WTC11 (cell line): ENCODE data around the gene GSN. TPM values are rescaled to one million over a fixed set of nuclear protein-coding genes. Genes with fewer than 3 reads are reported as not detected.

Experiments used
- ATAC-seq: fragments of 200-7000 bp; cut with Tn5 transposase; 2 replicates; pipeline ENCODE4 v1.10.0; 2021; ENCODE audit warnings: mild to moderate bottlenecking, moderate library complexity
- CTCF ChIA-PET: fragments of 300-600 bp; sonication (Branson Sonifier 250); formaldehyde crosslinking; loops from one replicate; lab custom pipeline; 2021; ENCODE audit warnings: antibody characterized with exemption; lab: Charles Lee
- POLR2A ChIA-PET: fragments of 350-600 bp; sonication (Branson Sonifier 250); formaldehyde crosslinking; loops from one replicate; lab custom pipeline; 2021; ENCODE audit warnings: antibody characterized with exemption; lab: Charles Lee
- DNase-seq: peaks from one replicate; pipeline ENCODE4 v3.0.0; 2021; ENCODE audit warnings: low spot score
- H3K27ac Mint-ChIP-seq: 2 replicates; pipeline ENCODE4 v1.8.0; 2021; ENCODE audit warnings: mixed read lengths
- H3K27me3 Mint-ChIP-seq: 2 replicates; pipeline ENCODE4 v1.8.0; 2021; ENCODE audit warnings: low read depth, mild to moderate bottlenecking, moderate library complexity, mixed read lengths
- H3K36me3 Mint-ChIP-seq: 2 replicates; pipeline ENCODE4 v1.8.0; 2021; ENCODE audit warnings: mixed read lengths
- H3K4me1 Mint-ChIP-seq: 2 replicates; pipeline ENCODE4 v1.8.0; 2022; ENCODE audit warnings: mixed read lengths
- H3K4me3 Mint-ChIP-seq: 2 replicates; pipeline ENCODE4 v1.8.0; 2021; ENCODE audit warnings: mild to moderate bottlenecking, moderate library complexity, mixed read lengths
- H3K9me3 Mint-ChIP-seq: 2 replicates; pipeline ENCODE4 v1.8.0; 2021; ENCODE audit warnings: mixed read lengths
- ATF6 ChIP-seq: sonication (generic); formaldehyde crosslinking; IDR thresholded peaks from 2 replicates; pipeline ENCODE4 v1.8.1; 2023; ENCODE audit warnings: mild to moderate bottlenecking, missing genetic modification reagents
- CBFB ChIP-seq: sonication (generic); formaldehyde crosslinking; IDR thresholded peaks from 2 replicates; pipeline ENCODE4 v1.8.1; 2022; ENCODE audit warnings: mild to moderate bottlenecking, low read depth, missing genetic modification reagents
- E2F5 ChIP-seq: sonication (generic); formaldehyde crosslinking; IDR thresholded peaks from 2 replicates; pipeline ENCODE4 v1.8.1; 2022; ENCODE audit warnings: mild to moderate bottlenecking, moderate library complexity, missing genetic modification reagents
- ESRRA ChIP-seq: sonication (generic); formaldehyde crosslinking; IDR thresholded peaks from 2 replicates; pipeline ENCODE4 v1.8.1; 2022; ENCODE audit warnings: mild to moderate bottlenecking, missing genetic modification reagents, borderline replicate concordance
- GABPB1 ChIP-seq: sonication (generic); formaldehyde crosslinking; IDR thresholded peaks from 2 replicates; pipeline ENCODE4 v1.8.1; 2023; ENCODE audit warnings: mild to moderate bottlenecking, missing genetic modification reagents
- KAT7 ChIP-seq: sonication (generic); formaldehyde crosslinking; IDR thresholded peaks from 2 replicates; pipeline ENCODE4 v1.8.1; 2023; ENCODE audit warnings: missing genetic modification reagents, mild to moderate bottlenecking, borderline replicate concordance
- MXD4 ChIP-seq: fragments of 250-450 bp; sonication (Bioruptor Pico); IDR thresholded peaks from 2 replicates; pipeline ENCODE4 v1.8.0; 2021; ENCODE audit warnings: mild to moderate bottlenecking, moderate library complexity, borderline replicate concordance
- SOX15 ChIP-seq: fragments of 250-450 bp; sonication (Bioruptor Pico); IDR thresholded peaks from 2 replicates; pipeline ENCODE4 v1.9.0; 2021; ENCODE audit warnings: mild to moderate bottlenecking
- SP1 ChIP-seq: sonication (generic); formaldehyde crosslinking; conservative IDR thresholded peaks from 2 replicates; pipeline ENCODE4 v1.8.1; 2022; ENCODE audit warnings: missing genetic modification reagents
- TP53 ChIP-seq: sonication (generic); formaldehyde crosslinking; IDR thresholded peaks from 2 replicates; pipeline ENCODE4 v1.8.1; 2023; ENCODE audit warnings: mild to moderate bottlenecking, missing genetic modification reagents
- ZMAT4 ChIP-seq: fragments of 250-450 bp; sonication (Bioruptor Pico); IDR thresholded peaks from 2 replicates; pipeline ENCODE4 v1.9.0; 2021; ENCODE audit warnings: mild to moderate bottlenecking
- ZNF138 ChIP-seq: sonication (generic); formaldehyde crosslinking; conservative IDR thresholded peaks from 2 replicates; pipeline ENCODE4 v1.8.1; 2022; ENCODE audit warnings: mild to moderate bottlenecking, moderate library complexity, missing genetic modification reagents
- ZNF532 ChIP-seq: fragments of 250-450 bp; sonication (Bioruptor Pico); IDR thresholded peaks from 2 replicates; pipeline ENCODE4 v1.9.0; 2021; ENCODE audit warnings: mild to moderate bottlenecking, borderline replicate concordance
- total RNA-seq: library from RNA; stranded (reverse); gene quantifications from 3 replicates; pipeline ENCODE4 v1.2.3, GENCODE V29; 2021
- TF ChIP-seq, protein P1 (sequence below): fragments of 250-450 bp; sonication (Bioruptor Pico); IDR thresholded peaks from 2 replicates; pipeline ENCODE4 v1.9.0; 2021; ENCODE audit warnings: moderate library complexity, mild to moderate bottlenecking, inconsistent platforms, borderline replicate concordance
- TF ChIP-seq, protein P2 (sequence below): sonication (generic); formaldehyde crosslinking; IDR thresholded peaks from 2 replicates; pipeline ENCODE4 v1.8.0; 2022; ENCODE audit warnings: missing genetic modification reagents
- TF ChIP-seq, protein P3 (sequence below): sonication (generic); formaldehyde crosslinking; IDR thresholded peaks from 2 replicates; pipeline ENCODE4 v1.8.0; 2022; ENCODE audit warnings: mild to moderate bottlenecking, missing genetic modification reagents
- TF ChIP-seq, protein P4 (sequence below): sonication (generic); formaldehyde crosslinking; IDR thresholded peaks from 2 replicates; pipeline ENCODE4 v1.8.0; 2023; ENCODE audit warnings: missing genetic modification reagents, mild to moderate bottlenecking, borderline replicate concordance

Gene GSN
- total RNA-seq, 1 experiment from 2014 or later, result 47.0 TPM

DNA sequence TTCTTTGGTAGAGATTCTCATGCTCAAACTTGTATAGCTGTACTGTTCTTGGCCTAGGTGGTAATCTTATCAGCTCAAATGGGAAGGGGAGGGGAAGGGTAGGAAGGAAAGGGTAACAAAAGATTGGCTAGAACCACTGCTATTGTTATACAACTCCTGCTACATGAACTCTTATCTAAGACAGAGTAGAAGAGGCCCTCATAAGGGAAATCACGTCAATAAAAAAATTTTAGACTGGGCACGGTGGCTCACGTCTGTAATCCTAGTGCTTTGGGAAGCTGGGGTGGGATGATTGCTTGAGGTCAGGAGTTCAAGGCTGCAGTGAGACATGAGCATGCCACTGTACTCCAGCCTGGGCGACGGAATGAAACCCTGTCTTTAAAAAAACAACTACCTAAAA, 86.2 kb downstream of the GSN start:
- no peak for DNase-seq
- Mint-ChIP-seq H3K9me3 (no peaks in the 10 kb centered on the region), H3K4me3 (no peak overlapping the region), H3K27ac (no peak overlapping the region), H3K4me1 (peaks cover 13% of the 10 kb centered on the region), H3K27me3 (no peaks in the 10 kb centered on the region), H3K36me3 (peaks cover 9% of the 10 kb centered on the region)
- POLR2A ChIA-PET, result no interaction called here
- CTCF ChIA-PET, result interaction anchor here (1.8 kb wide), 1 partner anchor 34 kb away, joined by 11 read pairs; no protein-coding TSS in a partner anchor
- no peak for ATAC-seq
- TF ChIP-seq CBFB, result no peak
- no peak for TF ChIP-seq ATF6 (CRISPR knock-in tag)
- no peak for TF ChIP-seq TP53 (CRISPR knock-in tag)
- no peak for TF ChIP-seq KAT7
- TF ChIP-seq MXD4, result no peak
- no peak for TF ChIP-seq ESRRA (CRISPR knock-in tag)
- no peak for TF ChIP-seq GABPB1 (CRISPR knock-in tag)

DNA sequence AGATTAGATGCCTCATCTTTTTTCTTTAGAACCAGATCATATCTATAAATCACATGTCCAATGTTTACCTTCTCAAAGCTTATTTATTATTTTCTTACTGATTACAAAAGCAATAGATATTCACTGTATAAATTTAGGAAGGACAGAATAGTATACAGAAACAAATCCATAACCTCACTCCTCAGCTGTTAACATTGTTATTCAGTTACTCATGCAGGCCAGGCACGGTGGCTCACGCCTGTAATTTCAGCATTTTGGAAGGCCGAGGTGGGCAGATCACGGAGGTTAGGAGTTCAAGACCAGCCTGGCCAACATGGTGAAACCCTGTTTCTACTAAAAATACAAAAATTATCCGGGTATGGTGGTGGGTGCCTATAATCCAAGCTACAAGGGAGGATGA, 86.8 kb downstream of the GSN start:
- H3K9me3 Mint-ChIP-seq, result no peaks in the 10 kb centered on the region
- no peak for ATAC-seq
- TF ChIP-seq SP1, result no peak
- TF ChIP-seq ZNF138 (CRISPR knock-in tag), result no peak
- TF ChIP-seq, protein P1, sequence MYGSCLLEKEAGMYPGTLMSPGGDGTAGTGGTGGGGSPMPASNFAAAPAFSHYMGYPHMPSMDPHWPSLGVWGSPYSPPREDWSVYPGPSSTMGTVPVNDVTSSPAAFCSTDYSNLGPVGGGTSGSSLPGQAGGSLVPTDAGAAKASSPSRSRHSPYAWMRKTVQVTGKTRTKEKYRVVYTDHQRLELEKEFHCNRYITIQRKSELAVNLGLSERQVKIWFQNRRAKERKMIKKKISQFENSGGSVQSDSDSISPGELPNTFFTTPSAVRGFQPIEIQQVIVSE, result no peak
- TF ChIP-seq, protein P2, sequence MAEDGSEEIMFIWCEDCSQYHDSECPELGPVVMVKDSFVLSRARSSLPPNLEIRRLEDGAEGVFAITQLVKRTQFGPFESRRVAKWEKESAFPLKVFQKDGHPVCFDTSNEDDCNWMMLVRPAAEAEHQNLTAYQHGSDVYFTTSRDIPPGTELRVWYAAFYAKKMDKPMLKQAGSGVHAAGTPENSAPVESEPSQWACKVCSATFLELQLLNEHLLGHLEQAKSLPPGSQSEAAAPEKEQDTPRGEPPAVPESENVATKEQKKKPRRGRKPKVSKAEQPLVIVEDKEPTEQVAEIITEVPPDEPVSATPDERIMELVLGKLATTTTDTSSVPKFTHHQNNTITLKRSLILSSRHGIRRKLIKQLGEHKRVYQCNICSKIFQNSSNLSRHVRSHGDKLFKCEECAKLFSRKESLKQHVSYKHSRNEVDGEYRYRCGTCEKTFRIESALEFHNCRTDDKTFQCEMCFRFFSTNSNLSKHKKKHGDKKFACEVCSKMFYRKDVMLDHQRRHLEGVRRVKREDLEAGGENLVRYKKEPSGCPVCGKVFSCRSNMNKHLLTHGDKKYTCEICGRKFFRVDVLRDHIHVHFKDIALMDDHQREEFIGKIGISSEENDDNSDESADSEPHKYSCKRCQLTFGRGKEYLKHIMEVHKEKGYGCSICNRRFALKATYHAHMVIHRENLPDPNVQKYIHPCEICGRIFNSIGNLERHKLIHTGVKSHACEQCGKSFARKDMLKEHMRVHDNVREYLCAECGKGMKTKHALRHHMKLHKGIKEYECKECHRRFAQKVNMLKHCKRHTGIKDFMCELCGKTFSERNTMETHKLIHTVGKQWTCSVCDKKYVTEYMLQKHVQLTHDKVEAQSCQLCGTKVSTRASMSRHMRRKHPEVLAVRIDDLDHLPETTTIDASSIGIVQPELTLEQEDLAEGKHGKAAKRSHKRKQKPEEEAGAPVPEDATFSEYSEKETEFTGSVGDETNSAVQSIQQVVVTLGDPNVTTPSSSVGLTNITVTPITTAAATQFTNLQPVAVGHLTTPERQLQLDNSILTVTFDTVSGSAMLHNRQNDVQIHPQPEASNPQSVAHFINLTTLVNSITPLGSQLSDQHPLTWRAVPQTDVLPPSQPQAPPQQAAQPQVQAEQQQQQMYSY (CRISPR knock-in tag), result no peak
- TF ChIP-seq, protein P3, sequence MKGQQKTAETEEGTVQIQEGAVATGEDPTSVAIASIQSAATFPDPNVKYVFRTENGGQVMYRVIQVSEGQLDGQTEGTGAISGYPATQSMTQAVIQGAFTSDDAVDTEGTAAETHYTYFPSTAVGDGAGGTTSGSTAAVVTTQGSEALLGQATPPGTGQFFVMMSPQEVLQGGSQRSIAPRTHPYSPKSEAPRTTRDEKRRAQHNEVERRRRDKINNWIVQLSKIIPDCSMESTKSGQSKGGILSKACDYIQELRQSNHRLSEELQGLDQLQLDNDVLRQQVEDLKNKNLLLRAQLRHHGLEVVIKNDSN (CRISPR knock-in tag), result no peak
- TF ChIP-seq, protein P4, sequence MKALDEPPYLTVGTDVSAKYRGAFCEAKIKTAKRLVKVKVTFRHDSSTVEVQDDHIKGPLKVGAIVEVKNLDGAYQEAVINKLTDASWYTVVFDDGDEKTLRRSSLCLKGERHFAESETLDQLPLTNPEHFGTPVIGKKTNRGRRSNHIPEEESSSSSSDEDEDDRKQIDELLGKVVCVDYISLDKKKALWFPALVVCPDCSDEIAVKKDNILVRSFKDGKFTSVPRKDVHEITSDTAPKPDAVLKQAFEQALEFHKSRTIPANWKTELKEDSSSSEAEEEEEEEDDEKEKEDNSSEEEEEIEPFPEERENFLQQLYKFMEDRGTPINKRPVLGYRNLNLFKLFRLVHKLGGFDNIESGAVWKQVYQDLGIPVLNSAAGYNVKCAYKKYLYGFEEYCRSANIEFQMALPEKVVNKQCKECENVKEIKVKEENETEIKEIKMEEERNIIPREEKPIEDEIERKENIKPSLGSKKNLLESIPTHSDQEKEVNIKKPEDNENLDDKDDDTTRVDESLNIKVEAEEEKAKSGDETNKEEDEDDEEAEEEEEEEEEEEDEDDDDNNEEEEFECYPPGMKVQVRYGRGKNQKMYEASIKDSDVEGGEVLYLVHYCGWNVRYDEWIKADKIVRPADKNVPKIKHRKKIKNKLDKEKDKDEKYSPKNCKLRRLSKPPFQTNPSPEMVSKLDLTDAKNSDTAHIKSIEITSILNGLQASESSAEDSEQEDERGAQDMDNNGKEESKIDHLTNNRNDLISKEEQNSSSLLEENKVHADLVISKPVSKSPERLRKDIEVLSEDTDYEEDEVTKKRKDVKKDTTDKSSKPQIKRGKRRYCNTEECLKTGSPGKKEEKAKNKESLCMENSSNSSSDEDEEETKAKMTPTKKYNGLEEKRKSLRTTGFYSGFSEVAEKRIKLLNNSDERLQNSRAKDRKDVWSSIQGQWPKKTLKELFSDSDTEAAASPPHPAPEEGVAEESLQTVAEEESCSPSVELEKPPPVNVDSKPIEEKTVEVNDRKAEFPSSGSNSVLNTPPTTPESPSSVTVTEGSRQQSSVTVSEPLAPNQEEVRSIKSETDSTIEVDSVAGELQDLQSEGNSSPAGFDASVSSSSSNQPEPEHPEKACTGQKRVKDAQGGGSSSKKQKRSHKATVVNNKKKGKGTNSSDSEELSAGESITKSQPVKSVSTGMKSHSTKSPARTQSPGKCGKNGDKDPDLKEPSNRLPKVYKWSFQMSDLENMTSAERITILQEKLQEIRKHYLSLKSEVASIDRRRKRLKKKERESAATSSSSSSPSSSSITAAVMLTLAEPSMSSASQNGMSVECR (CRISPR knock-in tag), result no peak
- no peak for TF ChIP-seq SOX15 (CRISPR knock-in tag)
- no peak for TF ChIP-seq ZMAT4 (CRISPR knock-in tag)
- no peak for TF ChIP-seq ZNF532 (CRISPR knock-in tag)
- TF ChIP-seq E2F5 (CRISPR knock-in tag), result no peak

More for the DNA sequence above, 86.8 kb downstream of the GSN start:
- Mint-ChIP-seq H3K27me3 (no peaks in the 10 kb centered on the region), H3K36me3 (peaks cover 9% of the 10 kb centered on the region), H3K4me3 (no peak overlapping the region), H3K4me1 (peaks cover 13% of the 10 kb centered on the region), H3K27ac (no peak overlapping the region)
- DNase-seq, result no peak
- ChIA-PET POLR2A (no interaction called here), CTCF (interaction anchor here (1.8 kb wide), 1 partner anchor 35 kb away, joined by 11 read pairs; no protein-coding TSS in a partner anchor)
